B cell (primary cell): Measurements from ENCODE around the gene FAM168B. TPM values are rescaled to one million over a fixed set of nuclear protein-coding genes. Genes with fewer than 3 reads are reported as not detected.

Source experiments
- ATAC-seq: fragments of 200-7000 bp; cut with Tn5 transposase; one replicate; pipeline ENCODE4 v1.10.0; 2021; ENCODE audit warnings: low read depth, mild to moderate bottlenecking, moderate number of reproducible peaks, moderate library complexity
- CTCF ChIA-PET: fragments of 350-600 bp; sonication (Branson Sonifier 250); formaldehyde crosslinking; loops from one replicate; lab custom pipeline; 2021; ENCODE audit warnings: antibody characterized with exemption, inconsistent platforms; lab: Charles Lee
- POLR2A ChIA-PET: fragments of 350-600 bp; sonication (Branson Sonifier 250); formaldehyde crosslinking; loops from one replicate; lab custom pipeline; 2021; ENCODE audit warnings: antibody characterized with exemption; lab: Charles Lee
- DNase-seq: peaks from one replicate; pipeline ENCODE4 v3.0.0; 2013
- H2AFZ ChIP-seq: 2 replicates; pipeline ENCODE4 v1.6.1; 2012; ENCODE audit warnings: mild to moderate bottlenecking, low read depth, low read length; ENCODE audit not compliant: insufficient read depth, poor library complexity, severe bottlenecking
- H3K27ac ChIP-seq, 2 donors: 1 replicate in 1 of 2; 2 replicates in 1 of 2; pipeline ENCODE4 v1.5.1; 2012 to 2013; ENCODE audit warnings: low read length in 2 of 2, mild to moderate bottlenecking in 2 of 2, moderate library complexity in 1 of 2
- H3K27me3 ChIP-seq, 4 experiments: fragments of 200-600 bp in 1 of 4; sonication (generic) in 1 of 4; replicated peaks in 1 of 4; 1 replicate in 2 of 4; 2 replicates in 2 of 4; pipeline versions ENCODE4 v1.6.1 to v1.7.0; 2013 to 2016; ENCODE audit warnings: low read length in 3 of 4, mild to moderate bottlenecking in 2 of 4, mixed read lengths in 1 of 4, moderate library complexity in 1 of 4; ENCODE audit not compliant: insufficient read depth in 4 of 4, control insufficient read depth in 3 of 4; ENCODE audit errors: control extremely low read depth in 1 of 4
- H3K36me3 ChIP-seq, 2 experiments: replicated peaks in 1 of 2; 1 replicate in 1 of 2; 2 replicates in 1 of 2; pipeline versions ENCODE4 v1.6.1 to v1.7.1; 2013; ENCODE audit warnings: low read length in 1 of 2; ENCODE audit not compliant: insufficient read depth in 2 of 2, control insufficient read depth in 1 of 2; ENCODE audit errors: control extremely low read depth in 1 of 2, extremely low read depth in 1 of 2
- H3K4me1 ChIP-seq, 2 donors: fragments of 200-600 bp in 1 of 2; sonication (generic) in 1 of 2; 1 replicate in 1 of 2; 2 replicates in 1 of 2; pipeline versions ENCODE4 v1.5.1 to v1.6.1; 2013 to 2017; ENCODE audit warnings: low read length in 2 of 2; ENCODE audit not compliant: control insufficient read depth in 2 of 2, insufficient read depth in 2 of 2
- H3K4me2 ChIP-seq: replicated peaks from 2 replicates; pipeline ENCODE3; 2012; ENCODE audit warnings: mild to moderate bottlenecking, low read depth, low read length; ENCODE audit not compliant: poor library complexity, severe bottlenecking
- H3K4me3 ChIP-seq, 5 experiments: fragments of 200-600 bp in 1 of 5; sonication (generic) in 1 of 5; 1 replicate in 3 of 5; 2 replicates in 2 of 5; pipeline versions ENCODE4 v1.5.1 to v1.7.0; 2011 to 2016; ENCODE audit warnings: low read length in 4 of 5, mild to moderate bottlenecking in 4 of 5, low read depth in 2 of 5, control low read depth in 1 of 5, moderate library complexity in 1 of 5; ENCODE audit not compliant: insufficient read depth in 1 of 5; ENCODE audit errors: control extremely low read depth in 1 of 5, extremely low read depth in 1 of 5
- H3K79me2 ChIP-seq: fragments of 200-600 bp; sonication (generic); one replicate; pipeline ENCODE4 v1.6.0; 2016; ENCODE audit warnings: low read length; ENCODE audit not compliant: control insufficient read depth, insufficient read depth
- H3K9ac ChIP-seq: fragments of 200-600 bp; sonication (generic); 2 replicates; pipeline ENCODE4 v1.6.1; 2017; ENCODE audit warnings: mild to moderate bottlenecking, low read length, moderate library complexity
- H3K9me3 ChIP-seq, 3 donors: one replicate each; pipeline versions ENCODE4 v1.6.1 to v1.7.1; 2013; ENCODE audit warnings: low read length in 2 of 3; ENCODE audit not compliant: control insufficient read depth in 2 of 3, insufficient read depth in 1 of 3; ENCODE audit errors: control extremely low read depth in 1 of 3
- H4K20me1 ChIP-seq: 2 replicates; pipeline ENCODE4 v1.6.0; 2012; ENCODE audit warnings: mild to moderate bottlenecking, low read length; ENCODE audit not compliant: insufficient read depth, control insufficient read depth, poor library complexity, severe bottlenecking
- H3K27ac Mint-ChIP-seq: one replicate; pipeline ENCODE4 v1.8.0; 2021; ENCODE audit warnings: mixed read lengths
- H3K27me3 Mint-ChIP-seq: one replicate; pipeline ENCODE4 v1.8.0; 2021; ENCODE audit warnings: mixed read lengths
- H3K4me1 Mint-ChIP-seq: one replicate; pipeline ENCODE4 v1.8.0; 2021; ENCODE audit warnings: mixed read lengths
- H3K4me3 Mint-ChIP-seq: one replicate; pipeline ENCODE4 v1.8.0; 2021; ENCODE audit warnings: mixed read lengths
- H3K9me3 Mint-ChIP-seq: one replicate; pipeline ENCODE4 v1.8.0; 2022; ENCODE audit warnings: mixed read lengths; ENCODE audit not compliant: insufficient read depth
- EZH2 ChIP-seq: IDR thresholded peaks from 2 replicates; pipeline ENCODE4 v1.6.1; 2012; ENCODE audit warnings: borderline replicate concordance, low read depth, mild to moderate bottlenecking, moderate library complexity, low read length; ENCODE audit not compliant: insufficient read depth, poor library complexity, severe bottlenecking
- WGBS: methylation state at CpG from one replicate; pipeline ENCODE4 v1.1.5; 2013; ENCODE audit warnings: missing lambda C conversion rate; ENCODE audit not compliant: insufficient coverage; 5-methylcytosine and 5-hydroxymethylcytosine counted together
- intact Hi-C: fragments of 100-400 bp; cut with micrococcal nuclease; formaldehyde crosslinking; loops from one replicate; pipeline ENCODE4 v1.10.0; 2022
- polyA plus RNA-seq: library from polyadenylated mRNA; depleted of rRNA; stranded (reverse); fragments of >200 nt; gene quantifications from 2 replicates; pipeline ENCODE4 v1.2.3, GENCODE V29; 2012
- total RNA-seq, 2 donors: library from RNA; stranded (reverse); fragments of 120-200 nt in 1 of 2; gene quantifications; 1 replicate in 1 of 2; 2 replicates in 1 of 2; pipeline versions ENCODE4 v1.2.3 to v1.2.4, GENCODE V29; 2013 to 2022
- TF ChIP-seq, protein P1 (sequence below): fragments of 200-600 bp; IDR thresholded peaks from one replicate; pipeline ENCODE4 v1.8.0; 2022; ENCODE audit warnings: antibody characterized with exemption, mild to moderate bottlenecking

FAM168B gene
- total and polyA plus RNA-seq, 2 donors (not counting 1 experiment from before 2014, with no cell fraction given), result 38.6 to 70.5 TPM

- H3K9me3 Mint-ChIP-seq, result no peaks in the 10 kb centered on the region
- H3K4me3 ChIP-seq, result no peak overlapping the region
- H3K4me1 Mint-ChIP-seq, result no peaks in the 10 kb centered on the region
- no peaks in the 10 kb centered on the region for H3K4me1 ChIP-seq
- H3K27me3 ChIP-seq, result no peaks in the 10 kb centered on the region
- no peak overlapping the region for H3K27ac Mint-ChIP-seq
- no peak overlapping the region for H3K4me3 Mint-ChIP-seq
- intact Hi-C loops, result no loop called here
- peaks cover 0 to 52% of the 10 kb centered on the region in 2 experiments for H3K36me3 ChIP-seq
- CTCF ChIA-PET, result no interaction called here
- H3K27ac ChIP-seq, result no peak overlapping the region
- POLR2A ChIA-PET, result no interaction called here
- H3K9me3 ChIP-seq, result no peaks in the 10 kb centered on the region
- ATAC-seq, result no peak
- WGBS, result 96% methylated on average over 8 of the region's 11 CpGs
- H3K79me2 ChIP-seq, result no peaks in the 10 kb centered on the region
- H2AFZ ChIP-seq, result no peak overlapping the region
- TF ChIP-seq EZH2, result no peak
- TF ChIP-seq, protein P1, sequence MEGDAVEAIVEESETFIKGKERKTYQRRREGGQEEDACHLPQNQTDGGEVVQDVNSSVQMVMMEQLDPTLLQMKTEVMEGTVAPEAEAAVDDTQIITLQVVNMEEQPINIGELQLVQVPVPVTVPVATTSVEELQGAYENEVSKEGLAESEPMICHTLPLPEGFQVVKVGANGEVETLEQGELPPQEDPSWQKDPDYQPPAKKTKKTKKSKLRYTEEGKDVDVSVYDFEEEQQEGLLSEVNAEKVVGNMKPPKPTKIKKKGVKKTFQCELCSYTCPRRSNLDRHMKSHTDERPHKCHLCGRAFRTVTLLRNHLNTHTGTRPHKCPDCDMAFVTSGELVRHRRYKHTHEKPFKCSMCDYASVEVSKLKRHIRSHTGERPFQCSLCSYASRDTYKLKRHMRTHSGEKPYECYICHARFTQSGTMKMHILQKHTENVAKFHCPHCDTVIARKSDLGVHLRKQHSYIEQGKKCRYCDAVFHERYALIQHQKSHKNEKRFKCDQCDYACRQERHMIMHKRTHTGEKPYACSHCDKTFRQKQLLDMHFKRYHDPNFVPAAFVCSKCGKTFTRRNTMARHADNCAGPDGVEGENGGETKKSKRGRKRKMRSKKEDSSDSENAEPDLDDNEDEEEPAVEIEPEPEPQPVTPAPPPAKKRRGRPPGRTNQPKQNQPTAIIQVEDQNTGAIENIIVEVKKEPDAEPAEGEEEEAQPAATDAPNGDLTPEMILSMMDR, result no peak
- H3K9ac ChIP-seq, result no peak overlapping the region
- no peak for DNase-seq
- no peak overlapping the region for H3K4me2 ChIP-seq
- H3K27me3 Mint-ChIP-seq, result no peaks in the 10 kb centered on the region
- peaks cover 26% of the 10 kb centered on the region for H4K20me1 ChIP-seq
Measured at GRCh38 chr2:131047920-131048560, 45.2 kb downstream of the FAM168B start.

GRCh38 chr2:131046918-131047652 is 46.2 kb downstream of the FAM168B start:
- H3K4me1 Mint-ChIP-seq, result no peaks in the 10 kb centered on the region

More at GRCh38 chr2:131046918-131047652, 46.2 kb downstream of the FAM168B start:
- Histone ChIP-seq H3K79me2 (no peaks in the 10 kb centered on the region), H2AFZ (no peak overlapping the region), H3K27me3 (no peaks in the 10 kb centered on the region), H3K27ac (no peak overlapping the region), H3K9me3 (no peaks in the 10 kb centered on the region), H3K4me3 (no peak overlapping the region), H3K4me2 (no peak overlapping the region), H3K4me1 (no peaks in the 10 kb centered on the region), H3K36me3 (peaks cover 0 to 43% of the 10 kb centered on the region in 2 experiments), H3K9ac (no peak overlapping the region), H4K20me1 (peaks cover 17% of the 10 kb centered on the region)
- POLR2A ChIA-PET, result no interaction called here
- intact Hi-C loops, result no loop called here
- no peak for ATAC-seq
- H3K4me3 Mint-ChIP-seq, result no peak overlapping the region
- 96% methylated on average over 14 of the region's 18 CpGs for WGBS
- no peak for TF ChIP-seq EZH2
- TF ChIP-seq, protein P1, result no peak
- CTCF ChIA-PET, result no interaction called here
- H3K27ac Mint-ChIP-seq, result no peak overlapping the region
- DNase-seq, result no peak
- no peaks in the 10 kb centered on the region for H3K9me3 Mint-ChIP-seq
- no peaks in the 10 kb centered on the region for H3K27me3 Mint-ChIP-seq
